ENCODE measurements around the gene R3HDM4.
A peak's percentile ranks its signal among the peaks of the same experiment; 100 is the strongest.

The R3HDM4 gene

DNA sequence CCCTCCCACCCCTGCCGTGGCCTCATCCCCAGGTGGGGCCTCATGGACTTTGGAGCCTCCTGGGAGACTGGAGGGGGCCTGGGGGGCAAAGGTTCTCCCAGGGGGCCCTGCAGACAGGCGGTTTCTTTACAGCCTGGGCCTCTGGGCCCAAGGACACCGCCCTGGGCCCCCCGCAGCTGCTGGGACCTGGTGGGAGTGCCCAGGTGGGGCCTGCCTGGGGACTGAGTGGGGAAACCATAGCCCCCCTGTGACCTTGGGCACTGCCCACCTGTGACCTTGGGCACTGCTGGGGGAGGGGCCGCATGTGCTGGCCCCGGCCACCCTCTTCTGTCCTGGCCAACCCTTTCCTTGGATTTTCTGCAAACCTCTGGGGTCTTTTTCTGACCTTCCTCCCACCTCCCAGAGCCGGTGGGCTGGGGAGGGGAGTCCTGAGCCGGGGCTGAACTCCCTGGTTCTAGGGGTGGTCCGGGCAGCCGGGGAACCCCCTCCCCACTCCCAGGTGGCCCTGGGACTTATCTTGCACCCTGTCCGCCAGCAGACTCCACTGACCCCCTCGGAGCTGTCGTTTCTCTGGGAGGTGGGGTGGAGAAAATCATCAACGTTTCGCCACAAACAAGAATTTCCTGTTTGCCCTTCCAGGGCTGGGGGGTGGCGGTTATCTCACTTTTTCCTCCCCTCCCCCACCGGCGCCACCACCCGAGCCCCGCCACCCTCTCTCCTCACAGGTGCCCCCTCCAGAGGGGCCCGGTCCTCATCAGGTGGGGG lies 39.8 kb upstream of the R3HDM4 start:
- ATAC-seq (ENCODE audit: low read depth) (no peak), DNase-seq (ENCODE audit: low spot score in 2 of 2) (no peak)
- Mint-ChIP-seq H3K4me1 (peaks cover 19% of the 10 kb centered on the region), H3K4me3 (peak overlapping the region; percentile 77), H3K27ac (peak overlapping the region; percentile 75), H3K36me3 (no peaks in the 10 kb centered on the region), H3K9me3 (no peaks in the 10 kb centered on the region), H3K27me3 (no peaks in the 10 kb centered on the region)

DNA sequence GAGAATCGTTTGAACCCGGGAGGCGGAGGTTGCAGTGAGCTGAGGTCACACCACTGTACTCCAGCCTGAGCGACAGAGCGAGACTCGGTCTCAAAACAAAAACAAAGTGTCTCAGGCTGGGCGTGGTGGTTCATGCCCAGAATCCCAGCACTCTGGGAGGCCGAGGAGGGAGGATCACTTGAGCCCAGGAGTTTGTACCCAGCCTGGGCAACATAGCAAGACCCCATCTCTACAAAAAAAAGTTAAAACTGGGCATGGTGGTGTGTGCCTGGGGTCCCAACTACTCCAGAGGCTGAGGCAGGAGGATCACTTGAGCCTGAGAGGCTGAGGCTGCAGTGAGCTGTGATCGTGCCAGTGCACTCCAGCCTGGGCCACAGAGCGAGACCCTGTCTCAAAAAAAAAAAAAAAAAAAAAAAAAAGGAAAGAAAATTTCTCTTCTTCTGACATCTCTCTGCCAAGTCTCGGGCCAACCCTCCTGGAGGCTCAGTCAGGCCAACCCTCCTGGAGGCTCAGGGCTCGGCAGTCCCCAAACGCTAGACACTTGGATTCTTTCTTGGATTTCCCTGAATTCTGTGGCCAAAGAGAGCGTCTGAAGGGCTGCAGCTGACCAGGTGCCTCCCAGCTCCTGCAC lies 39.1 kb upstream of the R3HDM4 start:
- no peaks in the 10 kb centered on the region for H3K27me3 Mint-ChIP-seq
- peak overlapping the region; percentile 75 for H3K27ac Mint-ChIP-seq
- no peaks in the 10 kb centered on the region for H3K9me3 Mint-ChIP-seq
- DNase-seq (ENCODE audit: low spot score in 2 of 2) (no peak), ATAC-seq (ENCODE audit: low read depth) (no peak)
- H3K36me3 Mint-ChIP-seq: no peaks in the 10 kb centered on the region
- peaks cover 23% of the 10 kb centered on the region for H3K4me1 Mint-ChIP-seq
- H3K4me3 Mint-ChIP-seq: peak overlapping the region; percentile 77

DNA sequence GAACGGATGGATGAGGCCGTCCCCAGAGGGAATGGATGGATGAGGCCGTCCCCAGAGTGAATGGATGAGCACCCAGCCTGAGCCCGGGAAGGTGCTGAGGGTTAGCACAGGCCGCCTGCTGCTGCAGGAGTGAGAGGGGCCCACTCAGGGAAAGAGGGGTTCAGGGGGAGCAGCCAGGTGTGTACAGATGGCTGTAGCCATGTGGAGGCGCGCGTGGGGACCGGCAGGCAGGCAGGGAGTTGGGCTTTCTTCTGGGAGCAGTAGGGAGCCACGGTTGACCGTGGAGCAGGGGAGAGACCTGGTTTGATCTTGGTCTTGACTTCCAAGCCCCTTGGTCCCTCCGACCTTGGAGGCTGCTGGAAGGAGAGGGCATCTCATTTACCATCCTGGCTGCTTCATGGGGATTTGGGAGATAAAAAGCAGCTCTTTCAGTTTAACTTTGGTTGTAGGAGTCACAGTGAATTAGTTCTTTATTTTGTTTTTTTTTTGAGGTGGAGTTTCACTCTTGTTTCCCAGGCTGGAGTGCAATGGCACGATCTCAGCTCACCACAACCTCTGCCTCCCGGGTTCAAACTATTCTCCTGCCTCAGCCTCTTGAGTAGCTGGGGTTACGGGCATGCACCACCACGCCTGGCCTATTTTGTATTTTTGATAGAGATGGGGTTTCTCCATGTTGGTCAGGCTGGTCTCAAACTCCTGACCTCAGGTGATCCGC lies 37.5 kb upstream of the R3HDM4 start:
- Mint-ChIP-seq H3K4me1 (peaks cover 26% of the 10 kb centered on the region), H3K27me3 (no peaks in the 10 kb centered on the region), H3K27ac (peak overlapping the region; percentile 89), H3K9me3 (no peaks in the 10 kb centered on the region), H3K36me3 (no peaks in the 10 kb centered on the region), H3K4me3 (peak overlapping the region; percentile 54)
- ATAC-seq (ENCODE audit: low read depth): no peak
- DNase-seq (ENCODE audit: low spot score in 2 of 2): no peak

DNA sequence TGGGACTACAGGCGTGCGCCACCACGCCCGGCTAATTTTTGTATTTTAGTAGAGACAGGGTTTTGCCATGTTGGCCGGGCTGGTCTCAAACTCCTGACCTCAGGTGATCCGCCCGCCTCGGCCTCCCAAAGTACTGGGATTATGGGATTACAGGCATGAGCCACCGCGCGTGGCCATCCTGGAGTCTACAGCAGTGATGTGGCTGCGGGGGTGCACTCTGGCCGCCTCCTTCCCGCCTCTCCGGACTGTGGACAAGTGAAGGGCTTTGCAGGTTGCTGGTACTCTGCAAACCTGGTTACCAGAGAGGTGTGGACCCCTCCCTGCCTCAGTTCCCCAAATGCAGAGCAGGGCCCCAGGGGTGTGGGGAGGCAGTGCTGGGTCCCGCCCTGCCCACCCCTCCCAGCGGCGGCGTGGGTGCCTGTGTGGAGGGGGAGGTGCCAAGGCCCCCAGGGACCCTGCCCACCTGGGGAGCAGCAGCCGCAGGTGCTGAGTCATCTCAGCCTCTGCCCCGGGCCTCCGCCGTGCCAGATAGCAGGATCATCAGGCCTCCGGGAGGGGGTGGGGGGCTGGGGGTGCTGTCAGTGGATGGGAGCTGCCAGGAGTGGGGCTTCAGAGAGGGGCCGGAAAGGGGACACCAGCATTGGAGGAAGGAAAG lies 36.0 kb upstream of the R3HDM4 start:
- no peaks in the 10 kb centered on the region for H3K27me3 Mint-ChIP-seq
- no peak overlapping the region for H3K4me3 Mint-ChIP-seq
- H3K9me3 Mint-ChIP-seq: no peaks in the 10 kb centered on the region
- ATAC-seq (ENCODE audit: low read depth) (no peak), DNase-seq (ENCODE audit: low spot score in 2 of 2) (no peak)
- H3K4me1 Mint-ChIP-seq: peaks cover 31% of the 10 kb centered on the region
- peaks cover 2% of the 10 kb centered on the region for H3K36me3 Mint-ChIP-seq
- H3K27ac Mint-ChIP-seq: peak overlapping the region; percentile 99

DNA sequence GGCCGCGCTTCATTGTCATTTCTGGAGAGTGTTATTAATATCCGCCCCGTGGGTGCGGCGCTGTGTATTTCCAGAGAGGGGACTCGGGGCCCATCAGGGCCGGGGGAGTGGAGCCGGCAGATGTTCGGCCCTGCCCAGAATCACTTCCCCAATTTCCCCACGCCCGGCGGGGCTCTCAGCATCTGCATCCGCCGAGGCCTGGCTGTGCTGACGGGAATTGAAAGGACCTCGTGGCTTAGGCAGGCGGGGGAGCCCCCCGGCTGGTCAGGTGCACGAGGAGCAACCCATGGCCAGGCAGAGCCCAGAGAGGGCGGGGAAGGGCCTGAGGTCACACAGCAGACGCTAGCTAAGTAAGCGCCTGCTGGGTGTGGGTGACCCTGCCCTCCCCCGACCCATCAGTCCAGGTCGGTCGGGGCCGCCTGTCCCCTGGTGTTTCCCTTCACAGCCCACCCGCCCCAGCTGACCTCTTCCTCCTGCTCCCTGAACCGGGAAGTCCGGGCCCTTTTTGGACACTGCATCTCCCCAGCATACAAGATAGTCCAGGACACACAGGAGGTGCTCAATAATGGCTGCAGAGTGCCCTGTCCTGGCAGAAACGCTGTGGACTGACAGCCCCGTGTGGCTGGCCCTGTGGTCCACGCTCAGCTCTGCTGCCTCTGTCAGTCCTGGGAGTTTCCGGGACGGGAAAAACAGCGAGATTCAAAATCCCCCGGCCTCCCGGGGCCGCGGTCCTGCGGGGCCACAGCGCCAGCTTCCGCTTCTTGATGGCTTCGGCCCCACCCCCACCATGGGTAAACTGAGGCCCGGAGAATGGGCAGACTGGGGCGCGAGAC lies 34.9 kb upstream of the R3HDM4 start:
- Mint-ChIP-seq H3K27me3 (no peaks in the 10 kb centered on the region), H3K4me1 (peaks cover 25% of the 10 kb centered on the region), H3K36me3 (peaks cover 2% of the 10 kb centered on the region), H3K4me3 (peak overlapping the region; percentile 80), H3K27ac (peak overlapping the region; percentile 99), H3K9me3 (no peaks in the 10 kb centered on the region)
- ATAC-seq (ENCODE audit: low read depth) (peak; percentile 82), DNase-seq (ENCODE audit: low spot score in 2 of 2) (peak; percentile 85 to 94)

DNA sequence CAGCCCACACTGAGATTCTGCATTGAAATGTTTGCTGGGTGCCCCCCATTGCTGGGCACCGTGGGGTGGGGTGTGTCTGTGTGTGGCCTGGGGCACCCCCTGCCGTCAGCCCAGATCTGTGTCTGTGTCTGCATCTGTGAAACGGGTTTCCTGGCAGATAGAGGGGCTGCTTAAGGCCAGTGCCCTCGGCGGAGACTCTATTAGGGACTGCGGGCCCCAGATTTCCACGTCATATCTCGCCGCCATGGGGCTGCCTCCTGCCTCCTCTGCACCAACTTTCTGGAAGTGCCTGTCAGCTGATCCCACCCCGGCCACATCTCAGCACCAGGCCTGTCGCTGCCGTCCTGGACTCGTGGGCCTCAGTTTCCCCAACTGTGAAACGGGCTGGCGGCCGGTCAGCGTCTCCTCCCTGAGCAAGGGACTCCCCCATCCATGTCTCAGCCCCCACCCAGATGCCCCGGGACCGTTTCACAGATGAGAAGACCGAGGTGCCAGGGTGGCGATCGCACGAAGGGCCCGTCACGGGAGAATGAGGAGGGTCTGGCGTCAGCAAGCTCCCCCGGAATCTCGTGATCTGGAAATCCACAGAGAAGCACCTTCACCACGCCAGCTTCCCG lies 34.2 kb upstream of the R3HDM4 start:
- H3K27me3 Mint-ChIP-seq: no peaks in the 10 kb centered on the region
- ATAC-seq (ENCODE audit: low read depth) (peak; percentile 29), DNase-seq (ENCODE audit: low spot score in 2 of 2) (no peak)
- peak overlapping the region; percentile 99 for H3K27ac Mint-ChIP-seq
- H3K4me3 Mint-ChIP-seq: peak overlapping the region; percentile 80
- no peaks in the 10 kb centered on the region for H3K9me3 Mint-ChIP-seq
- H3K36me3 Mint-ChIP-seq: peaks cover 2% of the 10 kb centered on the region
- H3K4me1 Mint-ChIP-seq: peaks cover 25% of the 10 kb centered on the region

DNA sequence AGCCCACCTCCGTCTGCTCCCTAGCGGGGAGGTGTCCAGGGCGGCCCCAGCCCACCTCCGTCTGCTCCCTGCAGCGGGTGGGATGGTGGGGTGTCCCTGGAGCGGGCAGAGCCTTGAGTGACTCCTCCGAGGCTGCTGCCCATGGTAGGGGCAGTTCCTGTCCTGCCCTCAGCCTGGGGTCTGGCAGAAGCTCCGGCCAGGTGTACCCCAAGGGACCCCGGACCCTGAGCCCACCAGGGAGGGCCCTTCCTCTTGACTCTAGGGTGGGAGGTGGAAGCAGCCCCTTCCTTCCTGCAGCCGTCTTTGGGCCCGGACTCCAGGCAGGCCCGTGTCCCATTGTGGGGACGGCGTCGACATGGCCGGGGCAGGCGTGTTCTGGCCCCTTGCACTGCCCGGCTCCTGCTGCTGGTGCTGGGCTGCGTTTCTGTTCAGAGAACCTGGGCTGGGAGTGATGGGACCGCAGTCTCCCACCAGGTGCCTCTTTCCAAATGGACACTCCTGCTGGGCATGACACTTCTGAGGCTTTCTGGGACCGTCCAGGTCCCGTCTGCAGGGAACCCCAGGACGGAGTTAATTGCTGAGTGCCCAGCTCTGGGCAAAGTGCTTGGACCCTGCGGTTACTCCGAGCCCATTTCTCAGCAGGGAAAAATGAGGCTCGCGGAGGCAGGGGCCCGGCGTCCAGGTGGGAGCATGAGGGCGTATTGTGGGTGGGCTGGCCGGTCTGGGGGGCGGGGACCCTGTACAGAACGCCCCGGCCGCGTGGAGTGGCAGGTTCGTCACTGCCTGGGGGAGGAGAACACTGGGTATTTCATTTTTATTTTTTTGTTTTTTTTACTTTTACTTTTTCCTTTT lies 32.6 kb upstream of the R3HDM4 start:
- no peaks in the 10 kb centered on the region for H3K9me3 Mint-ChIP-seq
- DNase-seq (ENCODE audit: low spot score in 2 of 2) (no peak), ATAC-seq (ENCODE audit: low read depth) (no peak)
- no peaks in the 10 kb centered on the region for H3K27me3 Mint-ChIP-seq
- H3K36me3 Mint-ChIP-seq: peaks cover 2% of the 10 kb centered on the region
- H3K27ac Mint-ChIP-seq: peak overlapping the region; percentile 93
- peaks cover 27% of the 10 kb centered on the region for H3K4me1 Mint-ChIP-seq
- no peak overlapping the region for H3K4me3 Mint-ChIP-seq

DNA sequence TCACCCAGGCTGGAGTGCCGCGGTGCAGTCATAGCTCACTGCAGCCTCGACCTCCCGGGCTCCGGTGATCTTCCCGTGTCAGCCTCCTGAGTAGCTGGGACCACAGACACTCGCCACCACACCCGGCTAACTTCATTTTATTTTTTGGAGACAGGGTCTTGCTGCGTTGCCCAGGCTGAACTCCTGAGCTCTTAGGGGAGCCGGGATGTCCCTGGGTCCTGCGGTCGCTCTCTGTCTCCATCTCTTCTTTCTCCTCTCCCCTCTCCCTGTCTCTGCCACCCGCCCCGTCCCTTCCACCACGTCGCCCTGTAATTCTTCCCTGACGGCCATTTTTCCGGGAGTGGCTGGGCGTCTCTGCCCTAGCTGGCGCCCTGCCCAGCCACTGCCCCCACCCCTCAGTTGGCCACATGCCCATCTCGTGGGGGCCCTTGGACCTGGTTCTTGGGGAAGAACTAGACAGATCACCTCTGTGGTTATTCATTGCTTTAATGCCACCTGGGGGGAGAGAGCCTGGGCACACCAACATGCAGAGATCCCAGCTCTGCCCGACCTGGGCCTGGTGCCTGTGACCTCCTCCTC lies 31.7 kb upstream of the R3HDM4 start:
- no peak for ATAC-seq (ENCODE audit: low read depth)
- DNase-seq (ENCODE audit: low spot score in 2 of 2): no peak
- Mint-ChIP-seq H3K27ac (peak overlapping the region; percentile 93), H3K9me3 (no peaks in the 10 kb centered on the region), H3K4me3 (no peak overlapping the region), H3K36me3 (peaks cover 2% of the 10 kb centered on the region), H3K4me1 (peaks cover 29% of the 10 kb centered on the region), H3K27me3 (no peaks in the 10 kb centered on the region)

DNA sequence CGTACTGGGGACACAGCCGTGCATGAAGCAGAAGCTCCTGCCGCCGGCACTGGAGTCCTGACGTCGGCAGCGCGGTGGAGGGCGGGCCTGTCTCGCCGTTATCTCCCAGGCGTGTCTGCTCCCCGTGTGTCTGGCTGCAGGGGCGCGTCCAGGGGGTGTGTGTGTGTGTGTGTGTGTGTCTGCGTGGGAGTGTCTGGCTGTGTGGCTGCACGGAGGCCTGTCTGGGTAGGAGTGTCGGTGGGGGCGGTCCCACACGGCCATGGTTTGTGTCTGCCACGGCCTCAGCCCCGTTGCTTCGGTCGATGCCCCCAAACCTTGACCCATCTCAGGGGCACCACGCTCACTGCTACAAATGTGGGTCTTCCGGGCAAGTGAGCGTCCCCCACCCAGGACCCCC lies 31.1 kb upstream of the R3HDM4 start:
- ATAC-seq (ENCODE audit: low read depth): peak; percentile 5
- Mint-ChIP-seq H3K27me3 (no peaks in the 10 kb centered on the region), H3K36me3 (peaks cover 2% of the 10 kb centered on the region), H3K27ac (peak overlapping the region; percentile 93), H3K9me3 (no peaks in the 10 kb centered on the region), H3K4me3 (no peak overlapping the region), H3K4me1 (peaks cover 30% of the 10 kb centered on the region)
- no peak for DNase-seq (ENCODE audit: low spot score in 2 of 2)

DNA sequence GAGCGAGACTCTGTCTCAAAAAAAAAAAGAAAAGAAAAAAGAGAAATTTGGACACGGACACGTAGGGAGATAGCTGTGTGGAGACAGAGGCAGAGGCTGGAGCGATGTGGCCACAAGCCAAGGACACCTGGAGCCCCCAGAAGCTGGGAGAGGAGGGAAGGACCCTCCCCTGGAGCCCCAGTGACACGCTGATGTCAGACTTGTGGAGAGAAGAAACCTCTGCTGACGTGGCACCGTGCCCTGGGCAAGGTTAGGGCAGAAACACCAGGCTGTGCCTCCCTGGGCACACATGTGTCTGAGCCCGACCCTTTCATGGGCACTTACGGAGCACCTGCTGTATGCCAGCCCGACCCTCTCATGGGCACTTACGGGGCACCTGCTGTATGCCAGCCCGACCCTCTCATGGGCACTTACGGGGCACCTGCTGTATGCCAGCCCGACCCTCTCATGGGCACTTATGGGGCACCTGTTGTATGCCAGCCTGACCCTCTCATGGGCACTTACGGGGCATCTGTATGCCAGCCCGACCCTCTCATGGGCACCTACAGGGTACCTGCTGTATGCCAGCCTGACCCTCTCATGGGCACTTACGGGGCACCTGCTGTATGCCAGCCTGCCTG lies 30.6 kb upstream of the R3HDM4 start:
- no peaks in the 10 kb centered on the region for H3K27me3 Mint-ChIP-seq
- H3K4me3 Mint-ChIP-seq: no peak overlapping the region
- peak overlapping the region; percentile 93 for H3K27ac Mint-ChIP-seq
- DNase-seq (ENCODE audit: low spot score in 2 of 2) (no peak), ATAC-seq (ENCODE audit: low read depth) (no peak)
- peaks cover 30% of the 10 kb centered on the region for H3K4me1 Mint-ChIP-seq
- H3K9me3 Mint-ChIP-seq: no peaks in the 10 kb centered on the region
- H3K36me3 Mint-ChIP-seq: peaks cover 2% of the 10 kb centered on the region

DNA sequence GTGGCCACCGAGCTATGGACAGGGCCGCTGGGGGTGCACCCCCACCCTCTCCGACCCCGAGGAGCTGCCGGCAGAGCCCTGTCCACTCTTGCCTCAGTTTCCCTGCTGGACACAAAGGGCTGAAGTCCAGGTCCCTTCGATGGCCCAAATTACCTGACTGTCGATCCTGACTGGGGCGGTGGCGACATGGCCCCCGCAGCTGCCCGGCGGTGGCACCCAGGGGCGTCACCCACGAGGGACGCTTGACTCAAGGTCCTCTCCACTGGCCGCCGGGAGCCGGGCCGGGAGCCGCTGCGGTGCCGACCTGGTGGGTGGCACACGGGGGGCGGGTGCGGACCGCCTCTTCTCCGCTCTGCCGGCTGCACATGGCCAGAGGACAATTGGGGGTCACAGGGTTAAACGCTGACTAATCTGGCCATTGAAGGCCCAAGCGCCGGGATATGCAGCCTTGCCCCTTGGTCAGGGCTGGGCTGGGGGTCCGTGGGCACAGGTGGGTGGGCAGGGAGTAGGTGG lies 29.2 kb upstream of the R3HDM4 start:
- H3K4me3 Mint-ChIP-seq: no peak overlapping the region
- H3K36me3 Mint-ChIP-seq: peaks cover 5% of the 10 kb centered on the region

More for the DNA sequence above, 29.2 kb upstream of the R3HDM4 start:
- H3K27ac Mint-ChIP-seq: no peak overlapping the region
- H3K27me3 Mint-ChIP-seq: no peaks in the 10 kb centered on the region
- peaks cover 27% of the 10 kb centered on the region for H3K4me1 Mint-ChIP-seq
- no peaks in the 10 kb centered on the region for H3K9me3 Mint-ChIP-seq
- no peak for DNase-seq (ENCODE audit: low spot score in 2 of 2)
- no peak for ATAC-seq (ENCODE audit: low read depth)
